Measurements from ENCODE around the gene ADGRG1.

DNA sequence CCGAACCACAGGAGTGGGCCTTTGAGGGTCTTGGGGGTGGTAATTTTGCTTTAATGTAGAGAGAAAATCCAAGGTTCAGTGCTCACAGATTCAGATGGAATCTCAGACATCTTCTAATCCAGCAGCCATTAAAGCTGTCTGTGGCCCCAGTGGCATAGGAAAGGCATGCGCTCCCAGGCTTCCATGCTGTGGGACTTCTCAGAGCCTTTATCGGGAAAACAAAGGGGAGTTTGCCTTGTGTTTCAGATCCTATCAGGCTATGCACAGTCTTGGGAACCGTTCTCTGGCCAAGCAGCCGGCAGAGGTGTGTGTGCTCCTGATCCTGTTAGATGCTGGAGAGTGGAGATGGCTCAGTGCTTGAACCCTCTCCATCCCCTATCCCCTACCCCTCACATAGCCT, 7.8 kb downstream of the ADGRG1 start:
- TF ChIP-seq POLR2A (IDR thresholded peaks at IDR 0.05; ENCODE audit: low read length) (no peak), GATA1 (IDR thresholded peaks at IDR 0.05; ENCODE audit: low read depth, low read length) (no peak)
